A549 (cell line): Measurements from ENCODE around the gene ARHGEF37. TPM values are rescaled to one million over a fixed set of nuclear protein-coding genes. Genes with fewer than 3 reads are reported as not detected.
A peak's percentile ranks its signal among the peaks of the same experiment; 100 is the strongest.

Experiments
- ATAC-seq, 2 experiments: fragments of 200-7000 bp in 1 of 2; fragments of >200 bp in 1 of 2; cut with Nextera tagmentation in 1 of 2; cut with Tn5 transposase in 1 of 2; 3 replicates each; pipeline versions ENCODE4 v1.8.0 to v1.9.1; 2018 to 2020; ENCODE audit warnings: mild to moderate bottlenecking in 1 of 2, moderate library complexity in 1 of 2
- CTCF ChIA-PET: fragments of 300-600 bp; sonication (Branson Sonifier 250); formaldehyde crosslinking; extraction: SDS; loops from one replicate; lab custom pipeline; 2021; ENCODE audit warnings: antibody characterized with exemption, inconsistent platforms; lab: Yijun Ruan, JAX
- POLR2A ChIA-PET: fragments of 350-600 bp; formaldehyde crosslinking; extraction: SDS; loops from one replicate; lab custom pipeline; 2021; ENCODE audit warnings: antibody characterized with exemption, inconsistent platforms; lab: Yijun Ruan, JAX
- DNase-seq, 2 experiments: peaks; one replicate each; pipeline versions ENCODE4 v3.0.0 to v3.0.0-alpha.2; 2011 to 2016; ENCODE audit warnings: low read depth in 1 of 2, low spot score in 1 of 2
- FAIRE-seq: peaks from 2 replicates; lab custom pipeline; 2011; peaks lifted over from hg19 to GRCh38; lab: Jason Lieb, UNC
- H3K27ac ChIP-seq, 2 experiments: fragments of >200 bp; sonication (Bioruptor Twin); formaldehyde crosslinking; 3 replicates each; pipeline ENCODE4 v1.5.1; 2016 to 2017
- H3K4me1 ChIP-seq: fragments of >200 bp; sonication (Bioruptor Twin); formaldehyde crosslinking; 3 replicates; pipeline ENCODE4 v1.6.1; 2016
- H3K4me2 ChIP-seq: fragments of >200 bp; sonication (Bioruptor Twin); formaldehyde crosslinking; 3 replicates; pipeline ENCODE4 v1.6.1; 2016
- H3K4me3 ChIP-seq: fragments of >200 bp; sonication (Bioruptor Twin); formaldehyde crosslinking; 3 replicates; pipeline ENCODE4 v1.5.1; 2016
- H3K9me3 ChIP-seq: fragments of >200 bp; sonication (Bioruptor Twin); formaldehyde crosslinking; 3 replicates; pipeline ENCODE4 v1.6.1; 2016
- BHLHE40 ChIP-seq: IDR thresholded peaks from 2 replicates; pipeline ENCODE4 v1.6.1; 2012; ENCODE audit warnings: low read depth, low read length, inconsistent platforms
- CEBPB ChIP-seq, 2 experiments: fragments of >200 bp in 1 of 2; sonication (Bioruptor Twin) in 1 of 2; formaldehyde crosslinking in 1 of 2; IDR thresholded peaks; 2 replicates each; pipeline ENCODE4 v1.6.1; 2012 to 2016
- EHMT2 ChIP-seq: fragments of 200-600 bp; sonication (generic); IDR thresholded peaks from 2 replicates; pipeline ENCODE4 v1.6.1; 2016; ENCODE audit warnings: antibody characterized with exemption, low read depth, mild to moderate bottlenecking, moderate library complexity
- FOSL2 ChIP-seq, 2 experiments: fragments of 450-650 bp in 1 of 2; fragments of >200 bp in 1 of 2; sonication (Bioruptor Twin) in 1 of 2; formaldehyde crosslinking; IDR thresholded peaks; 2 replicates each; pipeline versions ENCODE4 v1.5.0 to v1.6.1; 2016 to 2020; ENCODE audit warnings: mild to moderate bottlenecking in 1 of 2, moderate library complexity in 1 of 2
- HDAC2 ChIP-seq: fragments of 200-600 bp; sonication (generic); IDR thresholded peaks from 2 replicates; pipeline ENCODE4 v1.6.1; 2016
- HEYL ChIP-seq: fragments of 250-450 bp; sonication (Bioruptor Pico); IDR thresholded peaks from 2 replicates; pipeline ENCODE4 v1.8.0; 2021; ENCODE audit warnings: mild to moderate bottlenecking, moderate library complexity
- HOXB5 ChIP-seq: fragments of 250-450 bp; sonication (Bioruptor Pico); IDR thresholded peaks from 2 replicates; pipeline ENCODE4 v1.5.0; 2020; ENCODE audit warnings: mild to moderate bottlenecking, moderate library complexity
- JUN ChIP-seq, 2 experiments: fragments of >200 bp; sonication (Bioruptor Twin); formaldehyde crosslinking; IDR thresholded peaks; 2 replicates in 1 of 2; 3 replicates in 1 of 2; pipeline ENCODE4 v1.6.1; 2016 to 2017
- KDM1A ChIP-seq: fragments of 200-600 bp; sonication (generic); IDR thresholded peaks from 2 replicates; pipeline ENCODE4 v1.6.1; 2016; ENCODE audit warnings: low read depth, mild to moderate bottlenecking
- MYC ChIP-seq: IDR thresholded peaks from 2 replicates; pipeline ENCODE4 v1.6.1; 2012; ENCODE audit warnings: mild to moderate bottlenecking, inconsistent platforms, low read length, improper control_type of control experiment, borderline replicate concordance
- NPAS2 ChIP-seq: fragments of 250-450 bp; sonication (Bioruptor Pico); IDR thresholded peaks from 2 replicates; pipeline ENCODE4 v1.8.0; 2022; ENCODE audit warnings: mild to moderate bottlenecking, moderate library complexity, borderline replicate concordance
- NR3C1 ChIP-seq: fragments of >200 bp; sonication (Bioruptor Twin); formaldehyde crosslinking; IDR thresholded peaks from 3 replicates; pipeline ENCODE4 v1.6.1; 2017
- RFX5 ChIP-seq: fragments of 450-650 bp; IDR thresholded peaks from 2 replicates; pipeline ENCODE4 v1.7.1; 2014; ENCODE audit warnings: antibody characterized with exemption, mild to moderate bottlenecking, moderate library complexity
- SMC3 ChIP-seq: fragments of >200 bp; sonication (Bioruptor Twin); formaldehyde crosslinking; IDR thresholded peaks from 3 replicates; pipeline ENCODE4 v1.6.1; 2018; ENCODE audit warnings: inconsistent platforms
- SREBF2 ChIP-seq: fragments of 450-650 bp; IDR thresholded peaks from 2 replicates; pipeline ENCODE4 v1.6.1; 2014; ENCODE audit warnings: mild to moderate bottlenecking, moderate library complexity
- TFCP2L1 ChIP-seq: fragments of 250-450 bp; sonication (Bioruptor Pico); IDR thresholded peaks from 2 replicates; pipeline ENCODE4 v1.5.0; 2021; ENCODE audit warnings: mild to moderate bottlenecking
- ZC3H11A ChIP-seq: fragments of 450-650 bp; IDR thresholded peaks from 2 replicates; pipeline ENCODE4 v1.6.1; 2014; ENCODE audit warnings: antibody characterized with exemption, mild to moderate bottlenecking
- ZFP36 ChIP-seq: fragments of 450-650 bp; IDR thresholded peaks from 2 replicates; pipeline ENCODE4 v1.6.1; 2014; ENCODE audit warnings: borderline replicate concordance; ENCODE audit not compliant: partially characterized antibody
- WGBS: methylation state at CpG from one replicate; pipeline ENCODE4 v1.1.6; 2017; ENCODE audit errors: missing lambda C conversion rate; 5-methylcytosine and 5-hydroxymethylcytosine counted together
- polyA plus RNA-seq, 4 experiments: library from polyadenylated mRNA; depleted of rRNA in 3 of 4; stranded (reverse); fragments of >200 nt; fragmentation: RNase III in 1 of 4; extraction: RNeasy Plus Mini Kit Qiagen cat#74134 plus additional on column Dnase treatment in 1 of 4; gene quantifications; 2 replicates in 3 of 4; 3 replicates in 1 of 4; pipeline ENCODE4 v1.2.3, GENCODE V29; 2011 to 2017
- TF ChIP-seq, protein P1 (sequence below): fragments of >200 bp; sonication (Bioruptor Twin); formaldehyde crosslinking; IDR thresholded peaks from 2 replicates; pipeline ENCODE4 v1.6.1; 2016
- TF ChIP-seq, protein P2 (sequence below): IDR thresholded peaks from 2 replicates; pipeline ENCODE4 v1.6.1; 2012; ENCODE audit warnings: low read depth, borderline replicate concordance
- TF ChIP-seq, protein P3 (sequence below): IDR thresholded peaks from 2 replicates; pipeline ENCODE4 v1.6.1; 2012
- TF ChIP-seq, protein P4 (sequence below): fragments of 250-450 bp; sonication (Bioruptor Pico); IDR thresholded peaks from 2 replicates; pipeline ENCODE4 v1.5.0; 2021; ENCODE audit warnings: mild to moderate bottlenecking, moderate library complexity, borderline replicate concordance

ARHGEF37 gene
- polyA plus RNA-seq, 2 of the 4 experiments (the other 2 are of a cell fraction): 1.2 to 1.5 TPM

DNA sequence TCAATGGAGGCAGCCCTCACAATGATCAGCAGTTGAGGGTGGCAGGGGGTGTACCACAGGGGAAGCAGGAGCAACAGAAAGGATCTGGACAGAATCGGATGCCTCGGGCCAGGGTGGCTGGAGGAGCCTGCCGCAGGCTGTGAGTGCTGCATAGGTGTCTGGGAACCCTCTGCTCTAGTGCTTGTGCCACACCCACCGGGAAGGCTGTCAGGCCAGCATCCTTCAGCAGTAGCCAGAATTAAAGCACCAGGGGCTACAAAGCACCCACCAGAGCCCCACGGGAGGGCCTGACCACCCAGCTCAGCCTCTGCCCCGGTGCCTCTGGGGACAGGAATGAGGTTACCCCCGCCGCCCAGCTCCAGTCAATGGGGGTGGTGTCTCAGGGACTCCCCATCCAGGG lies 49.0 kb downstream of the ARHGEF37 start:
- H3K9me3 ChIP-seq: no peaks in the 10 kb centered on the region
- WGBS: 74% methylated on average over 4 of the region's 8 CpGs
- TF ChIP-seq TFCP2L1 (CRISPR knock-in tag) (no peak), JUN (IDR thresholded peaks at IDR 0.05) (no peak), HOXB5 (CRISPR knock-in tag) (no peak), ZFP36 (no peak), SMC3 (no peak), RFX5 (no peak), EHMT2 (no peak), ZC3H11A (no peak), BHLHE40 (no peak), NPAS2 (CRISPR knock-in tag) (no peak), CEBPB (IDR thresholded peaks at IDR 0.05) (no peak), NR3C1 (no peak), HDAC2 (no peak), FOSL2 (IDR thresholded peaks at IDR 0.05) (no peak), FOSL2 (CRISPR knock-in tag; IDR thresholded peaks at IDR 0.05) (no peak), SREBF2 (no peak), HEYL (CRISPR knock-in tag) (no peak)
- TF ChIP-seq, protein P1, sequence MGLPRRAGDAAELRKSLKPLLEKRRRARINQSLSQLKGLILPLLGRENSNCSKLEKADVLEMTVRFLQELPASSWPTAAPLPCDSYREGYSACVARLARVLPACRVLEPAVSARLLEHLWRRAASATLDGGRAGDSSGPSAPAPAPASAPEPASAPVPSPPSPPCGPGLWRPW: no peak
- TF ChIP-seq, protein P2, sequence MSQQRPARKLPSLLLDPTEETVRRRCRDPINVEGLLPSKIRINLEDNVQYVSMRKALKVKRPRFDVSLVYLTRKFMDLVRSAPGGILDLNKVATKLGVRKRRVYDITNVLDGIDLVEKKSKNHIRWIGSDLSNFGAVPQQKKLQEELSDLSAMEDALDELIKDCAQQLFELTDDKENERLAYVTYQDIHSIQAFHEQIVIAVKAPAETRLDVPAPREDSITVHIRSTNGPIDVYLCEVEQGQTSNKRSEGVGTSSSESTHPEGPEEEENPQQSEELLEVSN: no peak
- TF ChIP-seq, protein P3, sequence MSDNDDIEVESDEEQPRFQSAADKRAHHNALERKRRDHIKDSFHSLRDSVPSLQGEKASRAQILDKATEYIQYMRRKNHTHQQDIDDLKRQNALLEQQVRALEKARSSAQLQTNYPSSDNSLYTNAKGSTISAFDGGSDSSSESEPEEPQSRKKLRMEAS: no peak

DNA sequence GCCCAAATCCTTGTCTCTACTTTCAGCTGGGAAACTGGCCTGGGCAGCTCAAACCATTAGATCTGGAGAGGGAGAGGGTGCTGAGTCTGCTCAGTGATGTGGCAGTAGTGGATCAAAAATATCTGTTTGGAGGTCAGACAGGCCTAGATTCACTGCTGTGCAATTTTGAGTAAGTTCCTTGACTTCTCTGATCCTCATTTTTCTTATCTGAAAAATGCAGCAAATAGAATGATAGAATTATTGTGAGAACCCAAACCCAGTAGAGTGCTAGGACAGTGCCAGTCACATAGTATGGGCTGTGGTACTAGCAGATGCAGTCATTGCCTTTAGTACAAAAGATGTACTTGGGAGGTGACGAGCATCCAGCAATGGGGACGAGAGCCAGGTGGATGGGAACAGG lies 50.2 kb downstream of the ARHGEF37 start:
- Histone ChIP-seq H3K27ac (peak overlapping the region in 1 of 2 experiments; percentile 24; a peak in 1 of 6 replicates), H3K4me2 (no peak overlapping the region)
- CTCF ChIA-PET: interaction anchor here (4.0 kb wide), 1 partner anchor 13 kb away, joined by 20 read pairs; no protein-coding TSS in a partner anchor

More for the DNA sequence above, 49.0 kb downstream of the ARHGEF37 start:
- ATAC-seq: peak in 1 of 2 experiments; percentile 19; a peak in 2 of 6 replicates
- Histone ChIP-seq H3K4me2 (no peak overlapping the region), H3K4me1 (peaks cover 10% of the 10 kb centered on the region; the same call in 2 of the 3 replicates), H3K27ac (no peak overlapping the region), H3K4me3 (no peak overlapping the region)
- DNase-seq: no peak
- POLR2A ChIA-PET: no interaction called here
- CTCF ChIA-PET: interaction anchor here (1.4 to 4.0 kb wide), 3 partner anchors 12 to 203 kb away, joined by 4 to 20 read pairs (median 8); no protein-coding TSS in a partner anchor
- no peak for FAIRE-seq

More for the DNA sequence above, 50.2 kb downstream of the ARHGEF37 start:
- Histone ChIP-seq H3K4me3 (no peak overlapping the region), H3K9me3 (no peaks in the 10 kb centered on the region), H3K4me1 (peaks cover 10% of the 10 kb centered on the region; the same call in 2 of the 3 replicates)
- DNase-seq (no peak), ATAC-seq (no peak), FAIRE-seq (no peak)
- WGBS: 100% methylated on average over 2 of the region's 2 CpGs
- POLR2A ChIA-PET: no interaction called here
- TF ChIP-seq ZFP36 (peak; percentile 57), HDAC2 (0 out of 2 replicates have a peak, but pooled peaks have one; percentile 44), KDM1A (peak; percentile 82; the same call in 1 of the 2 replicates), MYC (no peak), CEBPB (IDR thresholded peaks at IDR 0.05) (no peak)
- TF ChIP-seq, protein P4, sequence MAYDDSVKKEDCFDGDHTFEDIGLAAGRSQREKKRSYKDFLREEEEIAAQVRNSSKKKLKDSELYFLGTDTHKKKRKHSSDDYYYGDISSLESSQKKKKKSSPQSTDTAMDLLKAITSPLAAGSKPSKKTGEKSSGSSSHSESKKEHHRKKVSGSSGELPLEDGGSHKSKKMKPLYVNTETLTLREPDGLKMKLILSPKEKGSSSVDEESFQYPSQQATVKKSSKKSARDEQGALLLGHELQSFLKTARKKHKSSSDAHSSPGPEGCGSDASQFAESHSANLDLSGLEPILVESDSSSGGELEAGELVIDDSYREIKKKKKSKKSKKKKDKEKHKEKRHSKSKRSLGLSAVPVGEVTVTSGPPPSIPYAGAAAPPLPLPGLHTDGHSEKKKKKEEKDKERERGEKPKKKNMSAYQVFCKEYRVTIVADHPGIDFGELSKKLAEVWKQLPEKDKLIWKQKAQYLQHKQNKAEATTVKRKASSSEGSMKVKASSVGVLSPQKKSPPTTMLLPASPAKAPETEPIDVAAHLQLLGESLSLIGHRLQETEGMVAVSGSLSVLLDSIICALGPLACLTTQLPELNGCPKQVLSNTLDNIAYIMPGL (CRISPR knock-in tag): no peak
